GM12878 (cell line): ENCODE measurements around the gene CMTM4. TPM values are rescaled to one million over a fixed set of nuclear protein-coding genes. Genes with fewer than 3 reads are reported as not detected.
"Not testable (repeated sequence)": the region's sequence is repeated elsewhere in the genome, so short reads cannot be mapped to it uniquely, and the experiment has no call there.

Source experiments
- ATAC-seq: fragments of 200-7000 bp; cut with Tn5 transposase; 3 replicates; pipeline ENCODE4 v1.9.1; 2020; ENCODE audit warnings: mild to moderate bottlenecking, moderate library complexity
- BruUV-seq: library from RNA; stranded (reverse); fragments of 400-500 nt; replicated peaks from 2 replicates; lab custom pipeline; 2021; lab: Mats Ljungman, UMichigan
- CTCF ChIA-PET: fragments of 300-600 bp; sonication (Branson Sonifier 250); formaldehyde crosslinking; extraction: SDS; loops from one replicate; lab custom pipeline; 2021; ENCODE audit warnings: inconsistent platforms; lab: Yijun Ruan, JAX
- POLR2A ChIA-PET: fragments of 350-600 bp; formaldehyde crosslinking; extraction: SDS; loops from one replicate; lab custom pipeline; 2021; ENCODE audit warnings: inconsistent platforms; lab: Charles Lee
- RAD21 ChIA-PET: fragments of 300-600 bp; sonication (Branson Sonifier 250); formaldehyde crosslinking; loops from one replicate; lab custom pipeline; 2023; ENCODE audit warnings: antibody characterized with exemption; ENCODE audit not compliant: unreplicated experiment; lab: Charles Lee
- SMC1A ChIA-PET: fragments of 300-600 bp; sonication (Branson Sonifier 250); formaldehyde crosslinking; loops from one replicate; lab custom pipeline; 2023; ENCODE audit not compliant: unreplicated experiment, uncharacterized antibody; lab: Charles Lee
- DNase-seq: peaks from one replicate; pipeline ENCODE4 v3.0.0-alpha.2; 2011; ENCODE audit warnings: low read depth, low spot score
- FAIRE-seq: peaks from 3 replicates; lab custom pipeline; 2011; peaks lifted over from hg19 to GRCh38; lab: Jason Lieb, UNC
- H2AFZ ChIP-seq: 2 replicates; pipeline ENCODE4 v1.6.0; 2011; ENCODE audit warnings: low read depth, low read length, control low read depth; ENCODE audit not compliant: control insufficient read depth
- H3K27ac ChIP-seq: 2 replicates; pipeline ENCODE4 v1.5.1; 2011; ENCODE audit warnings: control low read depth; ENCODE audit not compliant: control insufficient read depth, insufficient read depth
- H3K27me3 ChIP-seq, 2 experiments: replicated peaks in 1 of 2; 2 replicates each; pipeline versions ENCODE4 v1.6.0 to v1.6.1; 2011; ENCODE audit warnings: low read length in 1 of 2; ENCODE audit not compliant: control insufficient read depth in 2 of 2, insufficient read depth in 2 of 2
- H3K36me3 ChIP-seq, 2 experiments: 2 replicates each; pipeline ENCODE4 v1.5.1; 2011; ENCODE audit warnings: low read length in 1 of 2; ENCODE audit not compliant: control insufficient read depth in 2 of 2, insufficient read depth in 2 of 2
- H3K4me1 ChIP-seq: 2 replicates; pipeline ENCODE4 v1.6.1; 2011; ENCODE audit warnings: mild to moderate bottlenecking, low read length, moderate library complexity, mixed read lengths; ENCODE audit not compliant: control insufficient read depth, insufficient read depth
- H3K4me2 ChIP-seq: 2 replicates; pipeline ENCODE4 v1.6.0; 2011; ENCODE audit warnings: control low read depth; ENCODE audit not compliant: control insufficient read depth, insufficient read depth
- H3K4me3 ChIP-seq: fragments of 200-600 bp; sonication (generic); 2 replicates; pipeline ENCODE4 v1.5.1; 2016
- H3K79me2 ChIP-seq: 2 replicates; pipeline ENCODE4 v1.6.0; 2011; ENCODE audit warnings: low read length; ENCODE audit not compliant: control insufficient read depth, insufficient read depth
- H3K9ac ChIP-seq: 2 replicates; pipeline ENCODE4 v1.8.0; 2011; ENCODE audit warnings: low read length, control low read depth, mixed read lengths; ENCODE audit not compliant: control insufficient read depth, insufficient read depth
- H3K9me3 ChIP-seq: replicated peaks from 3 replicates; pipeline ENCODE4 v1.5.1; 2011; ENCODE audit warnings: mild to moderate bottlenecking, low read length; ENCODE audit not compliant: control insufficient read depth, insufficient read depth
- H4K20me1 ChIP-seq: 2 replicates; pipeline ENCODE4 v1.6.0; 2011; ENCODE audit not compliant: control insufficient read depth, insufficient read depth
- CEBPB ChIP-seq, 2 experiments: fragments of 150-350 bp in 1 of 2; IDR thresholded peaks; 2 replicates each; pipeline ENCODE4 v1.6.1; 2012 to 2014; ENCODE audit warnings: low read depth in 2 of 2, low read length in 2 of 2, borderline replicate concordance in 1 of 2, inconsistent platforms in 1 of 2
- CHD4 ChIP-seq: fragments of 200-600 bp; sonication (generic); IDR thresholded peaks from 2 replicates; pipeline ENCODE4 v1.6.1; 2016; ENCODE audit warnings: mild to moderate bottlenecking
- CREM ChIP-seq: IDR thresholded peaks from 2 replicates; pipeline ENCODE4 v1.6.1; 2014; ENCODE audit warnings: antibody characterized with exemption, low read depth
- EGR1 ChIP-seq, 2 experiments: IDR thresholded peaks; 1 replicate in 1 of 2; 2 replicates in 1 of 2; pipeline ENCODE4 v1.6.1; 2011 to 2012; ENCODE audit warnings: low read depth in 2 of 2, low read length in 2 of 2, borderline replicate concordance in 1 of 2, mild to moderate bottlenecking in 1 of 2, moderate library complexity in 1 of 2
- IKZF1 ChIP-seq: fragments of 450-650 bp; conservative IDR thresholded peaks from 2 replicates; pipeline ENCODE4 v1.6.1; 2017; ENCODE audit warnings: antibody characterized with exemption, mild to moderate bottlenecking
- IRF4 ChIP-seq: IDR thresholded peaks from 2 replicates; pipeline ENCODE4 v1.6.1; 2011; ENCODE audit warnings: low read depth, low read length
- NR2C1 ChIP-seq: fragments of 450-650 bp; IDR thresholded peaks from 2 replicates; pipeline ENCODE4 v1.6.1; 2017; ENCODE audit warnings: antibody characterized with exemption, mild to moderate bottlenecking, moderate library complexity
- NR2F1 ChIP-seq: fragments of 450-650 bp; conservative IDR thresholded peaks from 2 replicates; pipeline ENCODE4 v1.6.1; 2017; ENCODE audit warnings: mild to moderate bottlenecking
- PAX5 ChIP-seq: IDR thresholded peaks from 2 replicates; pipeline ENCODE4 v1.6.1; 2011; ENCODE audit warnings: low read depth, low read length, borderline replicate concordance
- POLR2AphosphoS2 ChIP-seq: IDR thresholded peaks from 2 replicates; pipeline ENCODE4 v1.6.1; 2011; ENCODE audit warnings: low read depth, mild to moderate bottlenecking, low read length, improper control_type of control experiment, moderate library complexity
- TCF12 ChIP-seq: IDR thresholded peaks from 2 replicates; pipeline ENCODE4 v1.6.1; 2011; ENCODE audit warnings: low read depth, mild to moderate bottlenecking, low read length
- WGBS: methylation state at CpG from one replicate; pipeline ENCODE4 v1.1.6; 2016; ENCODE audit warnings: low lambda C conversion rate; ENCODE audit not compliant: insufficient replicate concordance, insufficient coverage; ENCODE audit errors: missing lambda C conversion rate; 5-methylcytosine and 5-hydroxymethylcytosine counted together
- in situ Hi-C: fragments of 300-500 bp; cut with MboI; formaldehyde crosslinking; loops from 9 replicates; pipeline ENCODE4 v1.14.3; 2018; ENCODE audit warnings: mixed read lengths
- intact Hi-C: fragments of 100-400 bp; cut with micrococcal nuclease; formaldehyde crosslinking; loops from one replicate; pipeline ENCODE4 v1.14.2; 2022; ENCODE audit not compliant: unreplicated experiment
- polyA plus RNA-seq, 11 experiments: library from polyadenylated mRNA; depleted of rRNA in 4 of 11; unstranded in 6 of 11; stranded (reverse) in 5 of 11; fragments of >200 nt; fragmentation: Nextera tagmentation in 4 of 11; fragmentation: Illumina TruSeq in 1 of 11; extraction: Ambion mirVana in 4 of 11; extraction: Trizol in 1 of 11; gene quantifications; 1 replicate in 1 of 11; 2 replicates in 10 of 11; pipeline versions ENCODE4 v1.2.1 to v1.2.3, GENCODE V29; 2011 to 2016; ENCODE audit warnings: inconsistent platforms in 2 of 11, missing spikeins in 2 of 11, low read depth in 1 of 11
- total RNA-seq, 4 experiments: library from RNA; depleted of rRNA in 3 of 4; stranded (reverse); fragments of >200 nt in 3 of 4; fragmentation: Illumina TruSeq in 1 of 4; extraction: Trizol in 1 of 4; gene quantifications; 2 replicates each; pipeline versions ENCODE4 v1.2.1 to v1.2.3, GENCODE V29; 2013 to 2021
- TF ChIP-seq, protein P1 (sequence below): IDR thresholded peaks from 2 replicates; pipeline ENCODE4 v1.6.1; 2012; ENCODE audit warnings: low read length, inconsistent platforms
- TF ChIP-seq, protein P2 (sequence below): fragments of 450-650 bp; IDR thresholded peaks from 2 replicates; pipeline ENCODE4 v1.6.1; 2016; ENCODE audit warnings: mild to moderate bottlenecking
- TF ChIP-seq, protein P3 (sequence below), 3 experiments: IDR thresholded peaks in 2 of 3; conservative IDR thresholded peaks in 1 of 3; 2 replicates each; pipeline ENCODE4 v1.5.1; 2011; ENCODE audit warnings: low read depth in 3 of 3, low read length in 3 of 3, mild to moderate bottlenecking in 3 of 3, control low read depth in 2 of 3, moderate library complexity in 2 of 3, inconsistent platforms in 1 of 3, mixed read lengths in 1 of 3; ENCODE audit not compliant: control insufficient read depth in 2 of 3, insufficient read depth in 1 of 3; ENCODE audit errors: extremely low read depth in 1 of 3

CMTM4 gene
- total and polyA plus RNA-seq, 10 of the 15 experiments (the other 5 are each of a cell fraction or from before 2014, with no cell fraction given), result 0.02 to 0.43 (median 0.15) TPM; not detected in 2

- ChIA-PET CTCF (no interaction called here), POLR2A (no interaction called here), SMC1A (interaction anchor here (0.8 kb wide), 1 partner anchor 8 kb away, joined by 3 read pairs; no protein-coding TSS in a partner anchor), RAD21 (interaction anchor here (1.5 kb wide), 1 partner anchor 9 kb away, joined by 3 read pairs; no protein-coding TSS in a partner anchor)
- Histone ChIP-seq H3K9ac (no peak overlapping the region), H3K4me2 (no peak overlapping the region), H3K79me2 (no peaks in the 10 kb centered on the region), H3K4me3 (no peak overlapping the region), H3K36me3 (peaks cover 2 to 4% of the 10 kb centered on the region in 2 experiments; a peak in 2 of 4 replicates), H4K20me1 (no peaks in the 10 kb centered on the region), H3K27ac (no peak overlapping the region), H3K9me3 (no peaks in the 10 kb centered on the region), H3K27me3 (no peaks in the 10 kb centered on the region), H3K4me1 (no peaks in the 10 kb centered on the region), H2AFZ (no peak overlapping the region)
- no TSS peak for BruUV-seq
- TF ChIP-seq, protein P1, sequence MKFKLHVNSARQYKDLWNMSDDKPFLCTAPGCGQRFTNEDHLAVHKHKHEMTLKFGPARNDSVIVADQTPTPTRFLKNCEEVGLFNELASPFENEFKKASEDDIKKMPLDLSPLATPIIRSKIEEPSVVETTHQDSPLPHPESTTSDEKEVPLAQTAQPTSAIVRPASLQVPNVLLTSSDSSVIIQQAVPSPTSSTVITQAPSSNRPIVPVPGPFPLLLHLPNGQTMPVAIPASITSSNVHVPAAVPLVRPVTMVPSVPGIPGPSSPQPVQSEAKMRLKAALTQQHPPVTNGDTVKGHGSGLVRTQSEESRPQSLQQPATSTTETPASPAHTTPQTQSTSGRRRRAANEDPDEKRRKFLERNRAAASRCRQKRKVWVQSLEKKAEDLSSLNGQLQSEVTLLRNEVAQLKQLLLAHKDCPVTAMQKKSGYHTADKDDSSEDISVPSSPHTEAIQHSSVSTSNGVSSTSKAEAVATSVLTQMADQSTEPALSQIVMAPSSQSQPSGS, result no peak
- TF ChIP-seq NR2C1 (no peak), CREM (no peak), EGR1 (IDR thresholded peaks at IDR 0.05; ENCODE audit: borderline replicate concordance in 1 of 2, low read depth in 2 of 2, low read length in 2 of 2) (no peak), IKZF1 (no peak), POLR2AphosphoS2 (no peak), CEBPB (IDR thresholded peaks at IDR 0.05; ENCODE audit: borderline replicate concordance in 1 of 2, low read depth in 2 of 2, low read length in 2 of 2) (no peak), PAX5 (no peak), TCF12 (no peak), CHD4 (no peak), IRF4 (no peak), NR2F1 (no peak)
- TF ChIP-seq, protein P2, sequence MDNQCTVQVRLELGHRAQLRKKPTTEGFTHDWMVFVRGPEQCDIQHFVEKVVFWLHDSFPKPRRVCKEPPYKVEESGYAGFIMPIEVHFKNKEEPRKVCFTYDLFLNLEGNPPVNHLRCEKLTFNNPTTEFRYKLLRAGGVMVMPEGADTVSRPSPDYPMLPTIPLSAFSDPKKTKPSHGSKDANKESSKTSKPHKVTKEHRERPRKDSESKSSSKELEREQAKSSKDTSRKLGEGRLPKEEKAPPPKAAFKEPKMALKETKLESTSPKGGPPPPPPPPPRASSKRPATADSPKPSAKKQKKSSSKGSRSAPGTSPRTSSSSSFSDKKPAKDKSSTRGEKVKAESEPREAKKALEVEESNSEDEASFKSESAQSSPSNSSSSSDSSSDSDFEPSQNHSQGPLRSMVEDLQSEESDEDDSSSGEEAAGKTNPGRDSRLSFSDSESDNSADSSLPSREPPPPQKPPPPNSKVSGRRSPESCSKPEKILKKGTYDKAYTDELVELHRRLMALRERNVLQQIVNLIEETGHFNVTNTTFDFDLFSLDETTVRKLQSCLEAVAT, result no peak
- TF ChIP-seq, protein P3, sequence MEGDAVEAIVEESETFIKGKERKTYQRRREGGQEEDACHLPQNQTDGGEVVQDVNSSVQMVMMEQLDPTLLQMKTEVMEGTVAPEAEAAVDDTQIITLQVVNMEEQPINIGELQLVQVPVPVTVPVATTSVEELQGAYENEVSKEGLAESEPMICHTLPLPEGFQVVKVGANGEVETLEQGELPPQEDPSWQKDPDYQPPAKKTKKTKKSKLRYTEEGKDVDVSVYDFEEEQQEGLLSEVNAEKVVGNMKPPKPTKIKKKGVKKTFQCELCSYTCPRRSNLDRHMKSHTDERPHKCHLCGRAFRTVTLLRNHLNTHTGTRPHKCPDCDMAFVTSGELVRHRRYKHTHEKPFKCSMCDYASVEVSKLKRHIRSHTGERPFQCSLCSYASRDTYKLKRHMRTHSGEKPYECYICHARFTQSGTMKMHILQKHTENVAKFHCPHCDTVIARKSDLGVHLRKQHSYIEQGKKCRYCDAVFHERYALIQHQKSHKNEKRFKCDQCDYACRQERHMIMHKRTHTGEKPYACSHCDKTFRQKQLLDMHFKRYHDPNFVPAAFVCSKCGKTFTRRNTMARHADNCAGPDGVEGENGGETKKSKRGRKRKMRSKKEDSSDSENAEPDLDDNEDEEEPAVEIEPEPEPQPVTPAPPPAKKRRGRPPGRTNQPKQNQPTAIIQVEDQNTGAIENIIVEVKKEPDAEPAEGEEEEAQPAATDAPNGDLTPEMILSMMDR (IDR thresholded peaks at IDR 0.05 in 2 of 3, conservative IDR thresholded peaks at IDR 0.05 in 1 of 3; ENCODE audit: control insufficient read depth in 2 of 3, extremely low read depth in 1 of 3, insufficient read depth in 1 of 3, low read depth in 3 of 3, low read length in 3 of 3), result no peak
- intact Hi-C loops, result no loop called here
- DNase-seq, result no peak
- WGBS, result 58% methylated on average over 2 of the region's 2 CpGs
- no peak for FAIRE-seq
- in situ Hi-C loops, result no loop called here
- no peak for ATAC-seq
Observed at GRCh38 chr16:66568355-66568754, 128.2 kb downstream of the CMTM4 start.

DNA sequence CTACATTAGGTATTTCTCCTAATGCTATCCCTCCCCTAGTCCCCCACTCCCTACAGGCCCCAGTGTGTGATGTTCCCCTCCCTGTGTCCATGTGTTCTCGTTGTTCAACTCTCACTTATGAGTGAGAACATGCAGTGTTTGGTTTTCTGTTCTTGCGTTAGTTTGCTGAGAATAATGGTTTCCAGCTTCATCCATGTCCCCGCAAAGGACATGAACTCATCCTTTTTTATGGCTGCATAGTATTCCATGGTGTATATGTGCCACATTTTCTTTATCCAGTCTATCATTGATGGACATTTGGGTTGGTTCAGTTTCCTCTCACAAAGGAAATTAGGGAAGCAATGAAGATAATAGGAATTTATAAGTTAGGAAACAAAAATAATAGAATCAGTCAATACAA lies 129.3 kb downstream of the CMTM4 start:
- ATAC-seq, DNase-seq, BruUV-seq, RAD21 ChIA-PET, in situ Hi-C loops, H3K4me1 ChIP-seq, H3K27ac ChIP-seq, FAIRE-seq, H3K4me3 ChIP-seq, H3K79me2 ChIP-seq, CTCF ChIA-PET, H4K20me1 ChIP-seq, POLR2A ChIA-PET, SMC1A ChIA-PET, H3K36me3 ChIP-seq, intact Hi-C loops, H3K27me3 ChIP-seq, H2AFZ ChIP-seq, H3K9me3 ChIP-seq, H3K9ac ChIP-seq, H3K4me2 ChIP-seq: not testable (repeated sequence)
- 90% methylated on average over 2 of the region's 3 CpGs for WGBS
